Endometrial microvascular endothelial cells (primary cell): ENCODE results near the gene KRTAP16-1. TPM values are rescaled to one million over a fixed set of nuclear protein-coding genes. Genes with fewer than 3 reads are reported as not detected.
"Not testable (repeated sequence)": the region's sequence is repeated elsewhere in the genome, so short reads cannot be mapped to it uniquely, and the experiment has no call there.

Source experiments
- in situ Hi-C: cut with HindIII; loops from 2 replicates; pipeline ENCODE4 v1.10.0; 2017; ENCODE audit warnings: low sequenced_read_pairs, low pct_unique_long_range_greater_than_20kb; ENCODE audit errors: inconsistent ontology term
- total RNA-seq: library from RNA; depleted of rRNA; stranded (reverse); fragments of >200 nt; gene quantifications from one replicate; pipeline ENCODE4 v1.2.3, GENCODE V29; 2015; ENCODE audit errors: inconsistent ontology term

Gene KRTAP16-1
- total RNA-seq, 1 donor from 2014 or later, result not detected

DNA sequence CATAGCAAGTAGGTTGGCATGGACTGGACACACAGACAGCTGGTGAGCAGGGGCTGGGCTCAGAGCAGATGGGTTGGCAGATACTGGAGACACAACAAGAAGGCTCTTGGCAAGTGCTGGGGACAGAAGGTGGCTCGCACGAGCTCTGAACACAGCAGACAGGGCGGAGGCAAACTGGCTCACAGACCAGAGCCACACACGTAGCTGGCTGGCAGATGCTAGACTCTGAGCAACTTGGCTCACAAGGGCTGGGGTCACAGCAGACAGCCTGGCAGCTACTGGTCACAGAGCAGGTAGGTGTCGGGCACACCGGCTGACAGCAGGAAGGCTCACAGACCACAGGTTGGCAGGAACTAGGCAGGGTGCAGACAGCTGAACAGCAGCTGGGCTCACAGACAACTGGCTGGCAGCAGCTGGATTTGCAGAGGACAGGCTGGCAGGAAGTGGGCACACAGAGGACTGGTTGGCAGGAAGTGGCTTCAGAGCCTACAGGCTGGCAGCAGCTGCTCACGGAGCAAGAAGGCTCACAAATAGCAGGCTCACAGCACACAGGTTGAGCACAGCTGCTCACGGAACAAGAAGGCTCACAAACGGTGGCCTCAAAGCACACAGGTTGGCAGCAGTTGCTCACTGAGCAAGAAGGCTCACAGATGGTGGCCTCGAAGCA lies 725 bp downstream of the KRTAP16-1 start:
- in situ Hi-C loops, result no loop called here

DNA sequence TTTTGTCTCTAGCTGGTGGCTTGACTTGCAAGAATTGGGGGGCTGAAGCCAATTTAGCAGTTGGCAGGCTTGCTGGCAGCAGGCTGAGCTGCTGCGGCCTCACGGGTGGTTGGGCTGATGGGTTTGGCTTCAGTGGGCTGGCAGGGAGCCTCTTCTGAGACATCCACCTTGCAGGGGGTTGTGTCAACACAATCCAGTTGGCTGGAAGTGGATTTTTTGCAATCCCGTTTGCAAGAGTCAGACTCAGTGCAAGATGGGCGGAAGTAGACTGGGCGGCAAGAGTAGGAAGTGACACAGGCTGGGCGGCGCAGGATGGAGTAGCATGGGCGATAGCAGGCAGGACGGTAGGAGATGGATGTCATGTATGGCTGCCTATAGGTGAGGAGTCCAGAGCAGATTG lies 1.5 kb downstream of the KRTAP16-1 start:
- in situ Hi-C loops, result no loop called here

DNA sequence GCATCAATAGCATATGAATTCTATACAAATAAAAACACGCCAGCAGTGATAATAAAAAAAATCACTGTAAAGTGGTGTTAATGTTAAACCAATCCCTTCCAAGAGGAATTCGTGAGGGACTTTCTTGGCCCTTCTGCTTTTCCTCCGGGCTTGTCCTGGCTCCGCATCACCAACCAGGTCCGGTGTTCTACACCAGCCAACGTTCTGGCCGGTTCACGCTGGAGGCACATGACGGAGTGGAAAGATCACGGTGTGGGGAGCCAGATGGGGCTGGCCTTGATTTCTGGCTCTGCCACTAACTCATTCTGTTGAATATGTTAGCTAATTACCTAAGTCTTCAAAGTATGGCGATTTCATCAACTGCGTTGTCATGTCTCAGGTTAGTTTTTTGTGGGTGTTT lies 5.0 kb downstream of the KRTAP16-1 start:
- in situ Hi-C loops, result no loop called here

DNA sequence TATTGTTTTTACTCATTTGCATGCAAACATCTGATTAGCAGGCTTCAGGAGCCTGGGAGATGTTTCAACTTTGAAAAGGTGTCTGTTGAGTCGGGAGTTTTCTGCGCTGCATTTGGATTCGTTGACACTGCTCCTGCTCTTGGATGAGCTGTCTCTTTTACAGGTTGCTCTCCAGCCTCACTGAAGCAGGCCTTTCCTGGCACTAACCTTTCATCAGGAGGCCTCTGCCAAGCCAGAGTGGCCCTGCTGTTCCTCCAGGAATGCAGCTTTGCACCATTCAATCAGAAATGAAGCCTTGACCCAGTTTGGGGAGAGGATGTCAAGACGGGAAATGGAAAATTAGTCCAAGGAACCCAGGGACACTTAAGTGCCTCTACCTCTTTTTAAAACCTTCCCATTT lies 6.1 kb downstream of the KRTAP16-1 start:
- in situ Hi-C loops, result no loop called here

DNA sequence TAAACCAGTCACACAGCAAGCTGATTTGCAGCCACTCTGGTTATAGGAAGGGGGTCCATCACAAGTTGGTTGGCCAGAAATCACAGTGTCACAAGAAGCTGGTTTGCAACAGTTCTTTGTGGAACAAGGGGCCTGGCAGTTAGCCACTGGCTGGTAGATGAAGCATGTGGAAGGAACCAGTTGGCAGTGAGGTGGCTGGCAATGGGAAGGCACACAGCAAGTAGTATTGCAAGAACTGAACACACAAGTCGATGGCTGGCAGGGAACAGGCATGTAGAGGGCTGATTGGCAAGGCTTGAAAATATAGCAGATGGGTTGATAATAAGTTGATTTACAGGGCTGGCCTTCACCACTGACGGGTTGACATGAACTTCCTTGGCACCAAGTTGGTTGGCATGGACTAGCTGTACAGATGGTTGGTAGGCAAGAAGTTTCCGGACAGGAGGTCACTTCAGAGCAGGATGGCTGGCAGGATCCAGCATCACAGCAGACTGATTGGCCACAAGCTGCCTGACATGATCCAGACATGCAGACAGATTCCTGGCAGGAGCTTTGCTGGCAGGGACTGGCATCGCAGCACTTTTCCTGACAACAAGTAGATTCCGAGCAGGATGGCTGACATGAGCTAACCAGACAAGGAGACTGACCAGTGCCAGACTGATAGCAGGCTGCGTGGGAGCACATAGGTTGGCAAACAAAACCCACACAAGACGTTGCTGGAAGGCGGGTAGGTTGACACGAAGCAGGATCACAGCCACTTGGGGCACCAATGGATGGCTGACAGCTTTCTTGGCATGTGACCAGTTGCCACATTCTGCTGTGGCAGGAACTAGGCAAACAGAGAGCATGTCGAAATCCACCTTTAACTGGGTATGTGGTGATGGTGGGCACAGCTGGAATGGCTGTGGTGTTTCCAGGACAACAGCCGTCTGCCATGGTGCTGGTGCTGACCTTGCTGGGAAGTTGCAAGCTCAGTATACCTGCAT lies 6.9 kb downstream of the KRTAP16-1 start, which contains the start of gene KRTAP29-1:
KRTAP29-1 (minus strand) TSS at position 936 of the 986 bp plus-strand sequence; CDS start at position 936, 0 bp downstream.
- in situ Hi-C loops, result no loop called here

DNA sequence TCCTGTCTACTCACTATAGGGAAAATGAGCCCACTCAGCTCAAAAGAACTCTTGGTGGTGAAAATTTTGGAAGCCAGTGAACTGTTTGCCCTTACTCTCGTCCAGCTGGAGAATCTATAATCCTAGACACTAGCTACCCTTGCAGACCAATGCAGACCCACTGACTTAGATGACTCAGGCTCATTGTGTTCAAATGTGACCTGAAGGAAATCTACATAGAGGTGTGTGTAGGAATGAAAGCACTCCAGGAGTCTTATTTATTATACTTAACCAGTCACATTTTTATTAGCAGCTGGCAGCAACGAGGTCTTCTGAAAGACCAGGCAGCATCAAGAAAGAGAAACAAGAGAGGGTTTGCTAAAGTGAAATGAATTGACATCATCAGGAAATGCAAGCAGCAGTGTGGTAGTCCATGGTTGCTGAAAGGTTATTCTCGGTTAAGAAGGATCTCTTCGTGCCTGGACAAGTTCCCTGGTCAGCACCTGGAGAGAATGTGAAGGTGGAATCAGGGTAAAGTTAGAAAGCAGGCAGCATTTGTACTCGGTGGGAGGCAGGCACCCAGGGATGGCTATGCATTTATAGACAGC lies 7.8 kb downstream of the KRTAP16-1 start:
- in situ Hi-C loops, result no loop called here

DNA sequence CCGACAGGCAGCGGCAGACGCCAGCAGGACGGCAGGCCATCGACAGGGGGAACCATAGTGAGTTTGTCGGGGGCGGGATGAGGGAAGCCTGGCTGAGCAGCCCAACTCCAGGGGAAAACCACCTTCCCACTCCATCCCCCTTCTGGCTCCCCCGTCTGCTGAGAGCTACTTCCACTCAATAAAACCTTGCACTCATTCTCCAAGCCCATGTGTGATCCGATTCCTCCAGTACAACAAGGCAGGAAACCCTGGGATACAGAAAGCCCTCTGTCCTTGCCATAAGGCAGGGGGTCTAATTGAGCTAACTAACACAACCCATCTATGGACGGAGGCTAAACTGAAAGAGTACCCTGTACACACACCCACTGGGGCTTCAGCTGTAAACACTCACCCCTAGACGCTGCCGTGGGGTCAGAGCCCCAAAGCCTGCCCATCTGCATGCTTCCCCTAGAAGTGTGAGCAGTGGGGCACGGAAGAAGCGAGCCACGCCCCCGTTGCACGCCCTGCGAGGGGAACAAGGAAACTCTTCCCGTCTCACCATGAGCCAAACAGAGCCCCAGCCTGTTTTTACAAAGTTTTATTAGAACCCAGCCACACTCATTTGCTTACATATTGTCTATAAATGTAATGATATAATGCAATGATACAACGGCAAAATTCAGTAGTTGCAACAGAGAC lies 10.5 kb downstream of the KRTAP16-1 start:
- in situ Hi-C loops, result no loop called here

DNA sequence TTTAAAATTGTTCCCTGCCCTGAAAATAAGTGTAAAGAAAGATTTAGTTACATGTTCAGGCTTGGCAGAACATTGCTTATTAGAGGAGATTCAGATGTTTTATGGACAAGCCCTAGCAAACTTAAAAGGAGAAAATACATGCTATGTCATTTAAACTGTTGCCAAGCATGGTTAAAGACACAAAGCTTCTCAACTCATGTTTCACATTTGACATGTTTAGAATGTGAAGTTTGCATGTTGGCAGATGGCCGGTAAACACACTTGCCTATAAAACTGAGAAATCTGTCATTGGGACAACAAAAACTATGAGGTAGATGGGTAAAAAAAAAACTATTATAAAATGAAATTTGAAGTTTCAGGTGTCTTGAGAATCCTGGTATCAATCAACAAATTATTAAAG lies 12.3 kb downstream of the KRTAP16-1 start:
- in situ Hi-C loops, result no loop called here

DNA sequence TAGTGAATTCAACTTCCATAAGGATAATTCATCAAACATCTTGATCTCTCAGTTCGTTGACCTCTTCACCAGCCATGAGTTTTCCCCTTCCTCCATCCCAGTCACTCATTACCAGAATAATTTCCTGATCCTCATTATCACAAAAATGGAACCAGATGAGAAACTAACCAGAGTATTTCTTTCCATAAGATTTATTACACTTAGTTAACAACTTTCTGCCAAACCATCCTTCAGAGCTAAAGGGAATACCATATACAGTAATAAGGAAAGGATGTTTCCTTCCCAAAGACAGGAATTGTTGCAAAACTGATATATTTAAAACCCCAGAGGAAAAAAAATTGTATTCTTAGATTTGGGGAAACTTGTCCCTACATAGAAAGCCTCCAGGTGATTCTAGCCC lies 15.1 kb downstream of the KRTAP16-1 start:
- in situ Hi-C loops, result no loop called here

DNA sequence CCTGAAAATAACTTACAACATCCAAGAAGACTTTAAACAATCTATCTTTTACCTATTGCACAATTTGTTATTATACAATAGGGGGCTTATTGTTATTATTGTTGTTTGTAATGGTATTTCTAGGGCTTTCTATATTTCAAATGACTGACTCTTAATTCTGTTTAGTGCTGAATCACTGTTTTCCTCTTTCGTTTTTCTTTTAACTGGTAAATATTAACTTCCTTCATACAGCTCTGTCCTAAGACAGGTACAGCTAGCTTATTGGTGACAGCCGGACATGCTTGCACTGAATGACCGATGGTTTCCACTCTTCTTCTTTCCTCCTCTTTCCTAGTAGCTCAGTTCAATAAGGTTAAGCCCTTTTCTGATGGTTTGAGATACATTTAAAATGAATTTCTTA lies 22.1 kb downstream of the KRTAP16-1 start:
- in situ Hi-C loops, result no loop called here

DNA sequence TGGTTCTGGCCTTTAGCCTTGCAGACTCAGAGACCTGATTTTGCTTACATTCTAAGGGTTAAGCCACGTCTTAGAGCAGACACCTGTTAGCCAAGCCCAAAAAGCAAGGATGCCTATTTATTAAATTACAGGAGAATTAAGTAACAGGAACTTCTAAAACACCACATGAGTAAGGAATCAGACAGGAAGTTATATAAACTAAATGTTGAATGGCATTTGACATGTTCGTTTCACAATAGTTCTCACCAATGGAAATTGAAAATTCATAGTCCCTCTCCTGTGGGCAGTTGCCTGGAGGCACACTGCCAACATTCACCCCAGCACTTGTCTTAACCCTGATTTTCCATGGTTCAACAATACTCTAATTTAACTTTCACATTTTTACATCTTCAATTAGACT lies 24.6 kb downstream of the KRTAP16-1 start:
- in situ Hi-C loops, result no loop called here

DNA sequence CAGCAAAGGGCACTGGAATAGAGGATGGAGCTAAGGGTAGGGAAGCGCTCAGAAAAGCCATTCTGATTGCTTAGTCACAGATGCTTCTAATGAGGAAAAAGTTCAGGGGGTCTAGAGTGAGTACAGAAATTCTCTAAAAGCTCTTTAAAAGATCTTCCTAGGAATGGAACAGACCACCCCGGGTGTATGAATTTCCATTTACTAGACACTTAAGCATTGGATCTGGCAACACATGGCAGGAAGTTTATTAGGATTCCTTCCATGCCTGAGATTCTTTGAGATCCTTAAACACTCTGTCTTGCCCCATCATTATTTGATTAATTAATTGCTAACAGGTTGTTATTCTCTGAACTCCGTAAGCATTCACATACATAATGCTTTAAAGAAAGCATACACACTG lies 25.1 kb downstream of the KRTAP16-1 start:
- in situ Hi-C loops, result no loop called here

DNA sequence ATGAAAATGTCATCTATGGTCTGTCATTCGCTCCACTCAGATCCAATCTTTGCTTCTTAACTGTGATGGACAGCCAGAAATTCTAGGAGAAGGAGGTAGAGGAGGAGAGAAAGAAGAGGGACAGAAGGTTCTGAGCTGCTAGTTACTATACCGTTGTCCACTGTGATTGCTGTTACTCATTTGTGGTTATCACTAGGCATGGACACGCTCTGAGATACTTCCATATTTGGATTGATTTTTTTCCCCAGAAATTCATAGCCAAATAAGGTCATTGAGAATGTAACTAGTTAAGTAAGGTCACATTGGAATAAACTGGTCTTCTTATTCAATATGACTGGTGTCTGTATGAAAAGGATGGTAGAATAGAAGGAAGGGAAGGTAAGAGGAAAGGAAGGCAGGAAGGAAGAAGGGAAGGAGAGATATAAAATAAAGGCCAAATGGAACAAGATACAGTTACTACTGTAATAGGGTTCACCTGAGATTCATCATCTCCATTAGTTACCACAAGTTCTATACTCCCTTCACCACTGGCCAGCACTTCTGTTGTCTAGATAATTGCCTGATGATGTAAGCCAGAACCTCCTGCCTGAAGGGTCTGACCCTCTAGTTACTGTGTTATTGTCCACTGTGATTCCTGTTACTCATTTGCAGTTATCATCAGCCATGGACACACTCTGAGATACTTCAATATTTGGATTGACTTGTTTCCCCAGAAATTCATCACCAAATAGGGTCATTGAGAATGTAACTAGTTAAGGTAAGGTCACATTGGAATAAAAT lies 30.7 kb downstream of the KRTAP16-1 start:
- in situ Hi-C loops, result no loop called here

DNA sequence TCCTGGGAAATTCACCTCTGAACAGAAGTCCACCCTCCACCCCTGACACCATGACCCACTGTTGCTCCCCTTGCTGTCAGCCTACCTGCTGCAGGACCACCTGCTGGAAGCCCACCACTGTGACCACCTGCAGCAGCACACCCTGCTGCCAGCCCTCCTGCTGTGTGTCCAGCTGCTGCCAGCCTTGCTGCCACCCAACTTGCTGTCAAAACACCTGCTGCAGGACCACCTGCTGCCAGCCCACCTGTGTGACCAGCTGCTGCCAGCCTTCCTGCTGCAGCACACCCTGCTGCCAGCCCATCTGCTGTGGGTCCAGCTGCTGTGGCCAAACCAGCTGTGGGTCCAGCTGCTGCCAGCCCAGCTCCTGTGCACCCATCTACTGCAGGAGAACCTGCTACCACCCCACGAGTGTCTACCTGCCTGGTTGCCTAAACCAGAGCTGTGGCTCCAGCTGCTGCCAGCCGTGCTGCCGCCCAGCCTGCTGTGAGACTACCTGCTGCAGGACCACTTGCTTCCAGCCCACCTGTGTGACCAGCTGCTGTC lies 33.4 kb downstream of the KRTAP16-1 start, which contains the start of gene KRTAP9-7:
KRTAP9-7 (plus strand) TSS at position 51 of the 543 bp plus-strand sequence; CDS start at position 51, 0 bp downstream.
- in situ Hi-C loops, result not testable (repeated sequence)

DNA sequence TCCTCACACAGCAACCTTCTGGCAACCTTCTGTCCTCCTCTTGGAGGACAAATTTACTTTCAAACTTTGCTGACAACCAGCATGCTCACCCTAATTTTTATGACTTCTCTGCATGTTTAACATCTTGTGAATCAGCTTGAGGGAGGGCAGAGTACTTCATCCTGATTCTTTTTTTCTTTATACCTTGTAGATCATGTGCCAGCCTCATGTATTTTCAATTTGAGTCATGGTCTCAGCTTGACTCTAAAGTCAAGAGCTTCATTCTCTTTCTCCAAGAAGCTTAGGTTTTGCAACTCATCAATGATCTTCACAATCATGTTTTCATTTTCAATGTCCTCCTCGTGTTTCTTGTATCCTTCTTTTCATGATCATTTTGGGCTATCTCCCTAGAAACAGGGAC lies 37.3 kb downstream of the KRTAP16-1 start:
- in situ Hi-C loops, result no loop called here

DNA sequence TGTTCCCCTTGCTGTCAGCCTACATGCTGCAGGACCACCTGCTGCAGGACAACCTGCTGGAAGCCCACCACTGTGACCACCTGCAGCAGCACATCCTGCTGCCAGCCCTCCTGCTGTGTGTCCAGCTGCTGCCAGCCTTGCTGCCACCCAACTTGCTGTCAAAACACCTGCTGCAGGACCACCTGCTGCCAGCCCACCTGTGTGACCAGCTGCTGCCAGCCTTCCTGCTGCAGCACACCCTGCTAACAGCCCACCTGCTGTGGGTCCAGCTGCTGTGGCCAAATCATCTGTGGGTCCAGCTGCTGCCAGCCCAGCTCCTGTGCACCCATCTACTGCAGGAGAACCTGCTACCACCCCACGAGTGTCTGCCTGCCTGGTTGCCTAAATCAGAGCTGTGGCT lies 37.8 kb downstream of the KRTAP16-1 start:
- in situ Hi-C loops, result not testable (repeated sequence)

DNA sequence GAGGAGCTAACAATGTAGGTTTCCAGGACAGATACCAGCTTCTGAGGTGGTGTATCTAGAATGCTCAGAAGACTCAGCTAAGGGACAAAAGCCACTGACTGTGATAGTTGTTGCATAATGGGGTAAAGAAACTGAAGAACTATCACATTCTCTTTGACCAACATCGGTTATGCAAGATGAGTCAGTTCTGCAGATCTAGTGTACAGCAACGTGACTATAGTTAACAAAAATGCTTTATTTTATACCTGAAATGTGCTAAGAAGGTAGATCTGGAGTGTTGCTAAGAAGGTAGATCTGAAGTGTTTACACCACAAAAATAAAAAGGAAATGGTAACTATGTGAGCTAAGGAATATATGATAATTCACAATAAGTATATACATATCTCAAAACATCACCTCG lies 41.4 kb downstream of the KRTAP16-1 start:
- in situ Hi-C loops, result no loop called here

DNA sequence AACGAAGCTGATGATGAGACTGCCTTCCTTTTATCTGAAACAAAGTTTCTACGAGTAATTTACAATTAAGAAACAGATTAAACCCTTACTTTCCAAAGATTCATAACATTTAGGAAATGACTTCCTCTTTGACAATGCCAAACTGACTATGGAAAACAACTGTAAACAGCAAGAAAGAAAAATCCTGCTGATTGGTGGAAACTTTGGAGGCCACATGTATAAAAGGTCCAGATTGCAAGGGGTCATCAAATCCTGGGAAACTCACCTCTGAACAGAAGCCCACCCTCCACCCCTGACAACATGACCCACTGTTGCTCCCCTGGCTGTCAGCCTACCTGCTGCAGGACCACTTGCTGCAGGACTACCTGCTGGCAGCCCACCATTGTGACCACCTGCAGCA lies 44.0 kb downstream of the KRTAP16-1 start, which contains the start of gene KRTAP9-6:
KRTAP9-6 (plus strand) TSS at position 301 of the 400 bp plus-strand sequence; CDS start at position 301, 0 bp downstream.
- in situ Hi-C loops, result no loop called here
